ENCODE measurements around the gene LRRC74A.
A peak's percentile ranks its signal among the peaks of the same experiment; 100 is the strongest.
"Not testable (repeated sequence)": the region's sequence is repeated elsewhere in the genome, so short reads cannot be mapped to it uniquely, and the experiment has no call there.

Gene LRRC74A

GRCh38 chr14:76883447-76883846 lies 57.2 kb downstream of the LRRC74A start:
- TF ChIP-seq CTCF (conservative IDR thresholded peaks at IDR 0.05; ENCODE audit: low read length): no peak
- no peak for DNase-seq (ENCODE audit: low read depth)
- no peak overlapping the region for H3K4me3 ChIP-seq (ENCODE audit: low read length)

- TF ChIP-seq CTCF (conservative IDR thresholded peaks at IDR 0.05; ENCODE audit: low read length): no peak
- no peak overlapping the region for H3K4me3 ChIP-seq (ENCODE audit: low read length)
- DNase-seq (ENCODE audit: low read depth): no peak
Observed at GRCh38 chr14:76884394-76884793, 58.2 kb downstream of the LRRC74A start.

- no peak for TF ChIP-seq CTCF (conservative IDR thresholded peaks at IDR 0.05; ENCODE audit: low read length)
- DNase-seq (ENCODE audit: low read depth): no peak
- H3K4me3 ChIP-seq (ENCODE audit: low read length): no peak overlapping the region
Observed at GRCh38 chr14:76884853-76885276, 58.7 kb downstream of the LRRC74A start.

- no peak for TF ChIP-seq CTCF (conservative IDR thresholded peaks at IDR 0.05; ENCODE audit: low read length)
- H3K4me3 ChIP-seq (ENCODE audit: low read length): no peak overlapping the region
- DNase-seq (ENCODE audit: low read depth): peak; percentile 43
Observed at GRCh38 chr14:76887191-76887590, 61.0 kb downstream of the LRRC74A start.

GRCh38 chr14:76891391-76891790 lies 65.2 kb downstream of the LRRC74A start:
- TF ChIP-seq CTCF (conservative IDR thresholded peaks at IDR 0.05; ENCODE audit: low read length): no peak
- no peak overlapping the region for H3K4me3 ChIP-seq (ENCODE audit: low read length)
- peak; percentile 16 for DNase-seq (ENCODE audit: low read depth)

GRCh38 chr14:76894308-76894707 lies 68.1 kb downstream of the LRRC74A start:
- no peak for TF ChIP-seq CTCF (conservative IDR thresholded peaks at IDR 0.05; ENCODE audit: low read length)
- no peak for DNase-seq (ENCODE audit: low read depth)
- no peak overlapping the region for H3K4me3 ChIP-seq (ENCODE audit: low read length)

GRCh38 chr14:76898006-76898405 lies 71.8 kb downstream of the LRRC74A start:
- not testable (repeated sequence) for H3K4me3 ChIP-seq (ENCODE audit: low read length); DNase-seq (ENCODE audit: low read depth)

GRCh38 chr14:76900682-76901081 lies 74.5 kb downstream of the LRRC74A start:
- DNase-seq (ENCODE audit: low read depth): peak; percentile 39
- no peak for TF ChIP-seq CTCF (conservative IDR thresholded peaks at IDR 0.05; ENCODE audit: low read length)
- no peak overlapping the region for H3K4me3 ChIP-seq (ENCODE audit: low read length)
